H9 (cell line): ENCODE results near the gene ZNF423. TPM values are rescaled to one million over a fixed set of nuclear protein-coding genes. Genes with fewer than 3 reads are reported as not detected.

Source experiments
- DNase-seq: peaks from one replicate; pipeline ENCODE4 v3.0.0-alpha.2; 2017
- H2AFZ ChIP-seq: one replicate; pipeline ENCODE4 v1.6.1; 2013; ENCODE audit warnings: mild to moderate bottlenecking, low read length, control low read depth, moderate library complexity
- H2AK5ac ChIP-seq: 2 replicates; pipeline ENCODE4 v1.6.1; 2013; ENCODE audit warnings: low read length, control low read depth, mixed read lengths; ENCODE audit not compliant: insufficient read length
- H2BK120ac ChIP-seq: one replicate; pipeline ENCODE4 v1.6.1; 2013; ENCODE audit warnings: low read depth, mild to moderate bottlenecking, low read length, control low read depth, inconsistent platforms; ENCODE audit not compliant: poor library complexity, severe bottlenecking
- H2BK12ac ChIP-seq: 2 replicates; pipeline ENCODE4 v1.6.1; 2013; ENCODE audit warnings: low read length, control low read depth, mixed read lengths, low read depth; ENCODE audit not compliant: insufficient read length
- H2BK15ac ChIP-seq: 2 replicates; pipeline ENCODE4 v1.6.1; 2013; ENCODE audit warnings: low read depth, low read length, control low read depth
- H2BK20ac ChIP-seq: one replicate; pipeline ENCODE4 v1.6.1; 2013; ENCODE audit warnings: low read depth, mild to moderate bottlenecking, low read length, control low read depth, inconsistent platforms; ENCODE audit not compliant: poor library complexity, severe bottlenecking
- H2BK5ac ChIP-seq: 2 replicates; pipeline ENCODE4 v1.6.1; 2013; ENCODE audit warnings: low read length, control low read depth, mixed read lengths; ENCODE audit not compliant: insufficient read length
- H3K14ac ChIP-seq: 2 replicates; pipeline ENCODE4 v1.6.1; 2013; ENCODE audit warnings: low read length, control low read depth; ENCODE audit not compliant: insufficient read depth
- H3K18ac ChIP-seq: 2 replicates; pipeline ENCODE4 v1.6.1; 2013; ENCODE audit warnings: low read depth, mild to moderate bottlenecking, mixed read lengths, low read length, control low read depth; ENCODE audit not compliant: insufficient read length
- H3K23ac ChIP-seq: 2 replicates; pipeline ENCODE4 v1.6.1; 2013; ENCODE audit warnings: low read length, control low read depth, mixed read lengths, low read depth; ENCODE audit not compliant: insufficient read length
- H3K23me2 ChIP-seq: 2 replicates; pipeline ENCODE4 v1.6.1; 2013; ENCODE audit warnings: low read depth, mild to moderate bottlenecking, mixed read lengths, low read length, control low read depth; ENCODE audit not compliant: insufficient read length, poor library complexity, severe bottlenecking
- H3K27ac ChIP-seq: 2 replicates; pipeline ENCODE4 v1.5.1; 2013; ENCODE audit warnings: low read length, control low read depth, mixed read lengths, low read depth; ENCODE audit not compliant: insufficient read length
- H3K27me3 ChIP-seq: 2 replicates; pipeline ENCODE4 v1.6.1; 2013; ENCODE audit warnings: low read length, control low read depth, inconsistent platforms; ENCODE audit not compliant: insufficient read depth
- H3K4ac ChIP-seq: 2 replicates; pipeline ENCODE4 v1.6.1; 2013; ENCODE audit warnings: low read depth, mild to moderate bottlenecking, control low read depth, inconsistent platforms, low read length, moderate library complexity
- H3K4me1 ChIP-seq: 2 replicates; pipeline ENCODE4 v1.6.1; 2013; ENCODE audit warnings: low read length, control low read depth, inconsistent platforms; ENCODE audit not compliant: insufficient read depth
- H3K4me2 ChIP-seq: 2 replicates; pipeline ENCODE4 v1.6.1; 2013; ENCODE audit warnings: low read length, control low read depth, mixed read lengths; ENCODE audit not compliant: insufficient read length, insufficient read depth
- H3K56ac ChIP-seq: 2 replicates; pipeline ENCODE4 v1.6.1; 2013; ENCODE audit warnings: low read depth, mild to moderate bottlenecking, mixed read lengths, low read length, control low read depth; ENCODE audit not compliant: insufficient read length
- H3K79me1 ChIP-seq: 2 replicates; pipeline ENCODE4 v1.6.1; 2013; ENCODE audit warnings: low read depth, mild to moderate bottlenecking, moderate library complexity, low read length, control low read depth, inconsistent platforms; ENCODE audit not compliant: insufficient read depth, poor library complexity, severe bottlenecking
- H3K79me2 ChIP-seq: 2 replicates; pipeline ENCODE4 v1.6.1; 2013; ENCODE audit warnings: low read length, control low read depth, inconsistent platforms; ENCODE audit not compliant: insufficient read depth
- H3K9ac ChIP-seq: 2 replicates; pipeline ENCODE4 v1.6.1; 2013; ENCODE audit warnings: low read length, control low read depth, mixed read lengths; ENCODE audit not compliant: insufficient read length; ENCODE audit errors: extremely low read depth
- H3K9me3 ChIP-seq: one replicate; pipeline ENCODE4 v1.6.1; 2013; ENCODE audit warnings: low read depth, low read length, inconsistent platforms; ENCODE audit not compliant: control insufficient read depth
- H3T11ph ChIP-seq: one replicate; pipeline ENCODE4 v1.6.1; 2013; ENCODE audit warnings: mild to moderate bottlenecking, low read length, control low read depth, inconsistent platforms
- H4K20me1 ChIP-seq: one replicate; pipeline ENCODE4 v1.6.1; 2013; ENCODE audit not compliant: control insufficient read depth, insufficient read length, insufficient read depth
- H4K5ac ChIP-seq: 2 replicates; pipeline ENCODE4 v1.6.1; 2013; ENCODE audit warnings: low read depth, mild to moderate bottlenecking, mixed read lengths, low read length, control low read depth; ENCODE audit not compliant: insufficient read length
- H4K8ac ChIP-seq: replicated peaks from 2 replicates; pipeline ENCODE4 v1.6.1; 2013; ENCODE audit warnings: low read length, control low read depth, mixed read lengths, low read depth; ENCODE audit not compliant: insufficient read length
- H4K91ac ChIP-seq: 2 replicates; pipeline ENCODE4 v1.6.1; 2013; ENCODE audit warnings: low read depth, mild to moderate bottlenecking, moderate library complexity, mixed read lengths, low read length, control low read depth; ENCODE audit not compliant: insufficient read length
- H3K27ac Mint-ChIP-seq, 3 experiments: 2 replicates in 2 of 3; 3 replicates in 1 of 3; pipeline ENCODE4 v1.8.0; 2020 to 2021; ENCODE audit warnings: mixed read lengths in 3 of 3, mild to moderate bottlenecking in 1 of 3, moderate library complexity in 1 of 3
- H3K27me3 Mint-ChIP-seq: 2 replicates; pipeline ENCODE4 v1.8.0; 2021; ENCODE audit warnings: low read depth, mild to moderate bottlenecking, moderate library complexity, mixed read lengths
- H3K36me3 Mint-ChIP-seq, 3 experiments: 2 replicates in 2 of 3; 3 replicates in 1 of 3; pipeline ENCODE4 v1.8.0; 2020 to 2021; ENCODE audit warnings: low read depth in 3 of 3, mixed read lengths in 3 of 3; ENCODE audit not compliant: insufficient read depth in 1 of 3
- H3K4me1 Mint-ChIP-seq, 2 experiments: 2 replicates each; pipeline ENCODE4 v1.8.0; 2020; ENCODE audit warnings: mixed read lengths in 2 of 2
- H3K4me3 Mint-ChIP-seq, 2 experiments: 2 replicates in 1 of 2; 3 replicates in 1 of 2; pipeline ENCODE4 v1.8.0; 2020 to 2021; ENCODE audit warnings: mild to moderate bottlenecking in 2 of 2, mixed read lengths in 2 of 2, moderate library complexity in 1 of 2
- H3K9me3 Mint-ChIP-seq, 2 experiments: 2 replicates in 1 of 2; 3 replicates in 1 of 2; pipeline ENCODE4 v1.8.0; 2020; ENCODE audit warnings: mild to moderate bottlenecking in 2 of 2, mixed read lengths in 2 of 2, moderate library complexity in 1 of 2
- CTCF ChIP-seq: fragments of 200-600 bp; sonication (generic); conservative IDR thresholded peaks from 3 replicates; pipeline ENCODE4 v1.8.0; 2021; ENCODE audit warnings: antibody characterized with exemption, mild to moderate bottlenecking
- WGBS: extraction: QIAGEN DNeasy Blood & Tissue Kit; methylation state at CpG from one replicate; pipeline ENCODE4 v1.1.7; 2013; ENCODE audit warnings: missing lambda C conversion rate, low lambda C conversion rate, mixed read lengths; ENCODE audit not compliant: insufficient read length; ENCODE audit errors: extremely low coverage; 5-methylcytosine and 5-hydroxymethylcytosine counted together
- total RNA-seq: library from RNA; stranded (reverse); gene quantifications from 2 replicates; pipeline ENCODE4 v1.2.1, GENCODE V29; 2021

The ZNF423 gene
- total RNA-seq, 1 experiment from 2014 or later: 51.5 TPM

GRCh38 chr16:49439050-49439449 is 416.9 kb downstream of the ZNF423 start:
- Histone ChIP-seq H3K4me2 (no peak overlapping the region), H4K20me1 (no peaks in the 10 kb centered on the region), H3K4ac (no peak overlapping the region), H3K79me1 (no peaks in the 10 kb centered on the region), H3K79me2 (no peaks in the 10 kb centered on the region), H4K91ac (no peak overlapping the region), H2BK5ac (no peak overlapping the region), H4K8ac (no peak overlapping the region), H3K18ac (no peak overlapping the region), H2BK20ac (no peak overlapping the region), H3K9me3 (no peaks in the 10 kb centered on the region), H3K27me3 (no peaks in the 10 kb centered on the region), H2BK120ac (no peak overlapping the region), H3K27ac (no peak overlapping the region), H2BK15ac (no peak overlapping the region), H4K5ac (no peak overlapping the region), H3K23me2 (no peaks in the 10 kb centered on the region), H2BK12ac (no peak overlapping the region), H2AFZ (no peak overlapping the region), H2AK5ac (no peak overlapping the region), H3T11ph (no peak overlapping the region), H3K23ac (no peak overlapping the region), H3K4me1 (peaks cover 12% of the 10 kb centered on the region; the same call in 1 of the 2 replicates), H3K14ac (no peak overlapping the region), H3K9ac (no peak overlapping the region), H3K56ac (no peak overlapping the region)
- peaks cover 11% of the 10 kb centered on the region for H3K27me3 Mint-ChIP-seq
- no peak overlapping the region for H3K4me3 Mint-ChIP-seq
- WGBS: no CpG with 5 or more reads among the region's 7 CpGs
- no peaks in the 10 kb centered on the region for H3K36me3 Mint-ChIP-seq
- H3K4me1 Mint-ChIP-seq: peaks cover 36 to 41% of the 10 kb centered on the region in 2 experiments
- DNase-seq: no peak
- TF ChIP-seq CTCF: no peak
- H3K27ac Mint-ChIP-seq: no peak overlapping the region
- H3K9me3 Mint-ChIP-seq: no peaks in the 10 kb centered on the region; a peak in 1 of 5 replicates

Other genes with a start within 250 kb of the ZNF423 start
- gene CNEP1R1, start 169.1 kb upstream of the ZNF423 start, total RNA-seq: 15.3 and 18.5 TPM in 2 replicates
- 25.7 and 26.5 TPM in 2 replicates for gene HEATR3, start 209.9 kb upstream of the ZNF423 start, total RNA-seq